Mucosa of descending colon (tissue), 3 donors: Measurements from ENCODE around the gene ZNF142. TPM values are rescaled to one million over a fixed set of nuclear protein-coding genes. Genes with fewer than 3 reads are reported as not detected.

Source experiments
- ATAC-seq: fragments of 200-7000 bp; cut with Tn5 transposase; one replicate; pipeline ENCODE4 v1.9.1; 2020; ENCODE audit warnings: mild to moderate bottlenecking, moderate library complexity
- DNase-seq, 3 donors: peaks; one replicate each; pipeline ENCODE4 v3.0.0-alpha.2; 2020
- H3K36me3 ChIP-seq: fragments of 200-600 bp; one replicate; pipeline ENCODE4 v1.8.0; 2021; ENCODE audit warnings: low read depth, mild to moderate bottlenecking
- H3K4me1 ChIP-seq: fragments of 200-600 bp; one replicate; pipeline ENCODE4 v1.8.0; 2021; ENCODE audit warnings: low read depth, mild to moderate bottlenecking
- H3K4me3 ChIP-seq: fragments of 200-600 bp; one replicate; pipeline ENCODE4 v1.8.0; 2021; ENCODE audit warnings: mild to moderate bottlenecking
- H3K9me3 ChIP-seq: fragments of 200-600 bp; one replicate; pipeline ENCODE4 v1.8.0; 2021; ENCODE audit warnings: mild to moderate bottlenecking
- CTCF ChIP-seq: fragments of 200-600 bp; IDR thresholded peaks from one replicate; pipeline ENCODE4 v1.8.0; 2022; ENCODE audit warnings: antibody characterized with exemption, mild to moderate bottlenecking
- intact Hi-C, 2 donors: fragments of 100-400 bp; cut with DNase I in 1 of 2; cut with micrococcal nuclease in 1 of 2; formaldehyde crosslinking; loops; one replicate each; pipeline versions ENCODE4 v1.11.0 to v1.11.1; 2022; cut with DNase I, micrococcal nuclease
- total RNA-seq, 3 donors: library from RNA; stranded (reverse); fragmentation: NEBNext Ultra II Directional in 2 of 3; extraction: Animal tissue kit (Norgen Biotek cat#: 25700) in 2 of 3; gene quantifications; one replicate each; pipeline versions ENCODE4 v1.2.1 to v1.2.4, GENCODE V29; 2021 to 2023
- donor health status: DM: no; HTN: no; CAD: no; lungs with moderate emphysema.
- donor health status: DM: no; HTN: no; CAD: no.
- donor health status: DM: no; HTN: yes; CAD: no.

Gene ZNF142
- total RNA-seq, 3 donors from 2014 or later = 16.4 to 25.0 (median 19.7) TPM

GRCh38 chr2:218679119-218679518, 19.7 kb upstream of the ZNF142 start:
- H3K4me1 ChIP-seq = no peaks in the 10 kb centered on the region
- H3K9me3 ChIP-seq = no peaks in the 10 kb centered on the region
- no peak for TF ChIP-seq CTCF
- intact Hi-C loops = no loop called here
- H3K36me3 ChIP-seq = no peaks in the 10 kb centered on the region
- DNase-seq (no peak), ATAC-seq (peak; percentile 49)
- H3K4me3 ChIP-seq = no peak overlapping the region

GRCh38 chr2:218671654-218672566, 12.5 kb upstream of the ZNF142 start, which contains the start of the genes RNF25 and STK36:
Gene RNF25, minus strand, starts transcription at chr2:218672002. Its CDS starts 32 bp downstream, at chr2:218671970.
Gene STK36, plus strand, starts transcription at chr2:218672086. Its CDS starts 744 bp downstream, at chr2:218672830.
- Histone ChIP-seq H3K36me3 (no peaks in the 10 kb centered on the region), H3K4me1 (peaks cover 8% of the 10 kb centered on the region), H3K4me3 (peak within 1 kb of the TSS; percentile 63), H3K9me3 (no peaks in the 10 kb centered on the region)
- ATAC-seq (peak; percentile 98), DNase-seq (peak; percentile 83 to 90 (median 85))
- TF ChIP-seq CTCF = no peak
- intact Hi-C loops = no loop called here

- DNase-seq (no peak), ATAC-seq (peak; percentile 63)
- no peaks in the 10 kb centered on the region for H3K36me3 ChIP-seq
- no peaks in the 10 kb centered on the region for H3K9me3 ChIP-seq
- no peak for TF ChIP-seq CTCF
- H3K4me3 ChIP-seq = peak overlapping the region; percentile 63
- intact Hi-C loops = no loop called here
- peaks cover 8% of the 10 kb centered on the region for H3K4me1 ChIP-seq
Observed at GRCh38 chr2:218671097-218671653, 11.8 kb upstream of the ZNF142 start.

GRCh38 chr2:218664653-218665052, 5.2 kb upstream of the ZNF142 start:
- no peak for TF ChIP-seq CTCF
- ATAC-seq (no peak), DNase-seq (no peak)
- Histone ChIP-seq H3K36me3 (peaks cover 20% of the 10 kb centered on the region), H3K4me3 (no peak overlapping the region), H3K4me1 (peaks cover 3% of the 10 kb centered on the region), H3K9me3 (no peaks in the 10 kb centered on the region)
- intact Hi-C loops = no loop called here

- ATAC-seq = no peak
- Histone ChIP-seq H3K36me3 (peaks cover 20% of the 10 kb centered on the region), H3K4me1 (peaks cover 3% of the 10 kb centered on the region), H3K4me3 (no peak overlapping the region), H3K9me3 (no peaks in the 10 kb centered on the region)
- no peak for DNase-seq
- intact Hi-C loops = no loop called here
- no peak for TF ChIP-seq CTCF
Observed at GRCh38 chr2:218663901-218664300, 4.5 kb upstream of the ZNF142 start.
